ENCODE results near the gene ANKRD63. TPM values are rescaled to one million over a fixed set of nuclear protein-coding genes. Genes with fewer than 3 reads are reported as not detected.
A peak's percentile ranks its signal among the peaks of the same experiment; 100 is the strongest.

Gene ANKRD63
- total and polyA plus RNA-seq, 2 donors, result not detected

DNA sequence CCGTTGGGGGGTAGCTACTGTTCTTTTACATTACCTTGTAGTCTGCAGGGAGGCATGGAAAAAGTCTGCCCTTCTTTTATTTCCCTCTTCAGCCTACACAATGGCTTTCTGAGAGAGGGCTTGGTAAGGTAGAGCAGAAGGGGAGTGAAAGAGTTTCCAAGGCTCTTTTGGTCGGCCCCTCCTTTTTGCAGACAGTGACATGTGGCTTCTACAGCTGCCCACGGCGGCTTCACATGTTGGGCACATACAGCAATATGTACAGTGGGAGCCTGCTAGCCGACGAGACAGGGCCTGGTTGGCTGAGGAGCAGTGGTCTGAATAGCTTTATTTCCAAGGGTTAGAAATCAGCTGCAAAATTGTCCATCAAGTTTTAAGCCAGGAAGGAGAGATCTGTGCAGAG lies 44.6 kb upstream of the ANKRD63 start:
- Histone ChIP-seq H3K27me3 (ENCODE audit: control insufficient read depth in 2 of 2, insufficient read depth in 1 of 2, low read length in 1 of 2) (peaks cover 0 to 19% of the 10 kb centered on the region in 2 donors), H3K27ac (ENCODE audit: low read depth in 1 of 2, low read length in 1 of 2) (no peak overlapping the region), H3K4me3 (ENCODE audit: low read length in 2 of 2) (no peak overlapping the region), H3K4me1 (ENCODE audit: control insufficient read depth in 2 of 2, insufficient read depth in 2 of 2, low read length in 2 of 2) (peaks cover 18 to 75% of the 10 kb centered on the region in 2 donors), H3K9me3 (ENCODE audit: control insufficient read depth in 2 of 2, insufficient read depth in 1 of 2, low read length in 1 of 2) (peaks cover 0 to 8% of the 10 kb centered on the region in 2 donors), H3K36me3 (ENCODE audit: control insufficient read depth in 2 of 2, insufficient read depth in 2 of 2, low read length in 1 of 2) (peaks cover 0 to 3% of the 10 kb centered on the region in 2 donors)
- no peak for DNase-seq (ENCODE audit: low read depth in 6 of 9, low spot score in 9 of 9)
- WGBS, result 15% methylated on average over 6 of the region's 6 CpGs

DNA sequence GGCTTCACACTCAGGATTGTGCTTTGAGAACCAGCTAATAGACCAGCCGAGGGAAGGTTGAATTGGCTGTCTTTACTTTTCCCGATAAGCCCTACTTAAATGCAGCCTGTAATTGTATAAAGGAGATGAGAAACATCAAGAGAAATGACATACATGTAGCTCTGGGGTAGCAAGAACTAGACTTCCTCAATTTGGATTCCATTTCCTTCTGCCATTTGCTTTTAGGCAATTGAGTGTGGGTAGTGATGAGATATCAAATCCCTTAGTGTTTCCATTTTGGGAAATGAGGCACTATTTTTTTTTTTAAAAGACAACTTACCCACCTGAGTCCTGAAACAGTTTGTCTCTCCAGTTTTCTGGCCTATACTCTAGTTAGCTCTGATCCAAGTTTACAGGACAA lies 42.8 kb upstream of the ANKRD63 start:
- DNase-seq (ENCODE audit: low read depth in 6 of 9, low spot score in 9 of 9), result no peak
- Histone ChIP-seq H3K27me3 (ENCODE audit: control insufficient read depth in 2 of 2, insufficient read depth in 1 of 2, low read length in 1 of 2) (peaks cover 0 to 23% of the 10 kb centered on the region in 2 donors), H3K4me3 (ENCODE audit: low read length in 2 of 2) (no peak overlapping the region), H3K9me3 (ENCODE audit: control insufficient read depth in 2 of 2, insufficient read depth in 1 of 2, low read length in 1 of 2) (peaks cover 0 to 9% of the 10 kb centered on the region in 2 donors), H3K4me1 (ENCODE audit: control insufficient read depth in 2 of 2, insufficient read depth in 2 of 2, low read length in 2 of 2) (peaks cover 18 to 69% of the 10 kb centered on the region in 2 donors), H3K27ac (ENCODE audit: low read depth in 1 of 2, low read length in 1 of 2) (no peak overlapping the region), H3K36me3 (ENCODE audit: control insufficient read depth in 2 of 2, insufficient read depth in 2 of 2, low read length in 1 of 2) (peaks cover 0 to 3% of the 10 kb centered on the region in 2 donors)
- WGBS, result 94% methylated on average over 2 of the region's 2 CpGs

DNA sequence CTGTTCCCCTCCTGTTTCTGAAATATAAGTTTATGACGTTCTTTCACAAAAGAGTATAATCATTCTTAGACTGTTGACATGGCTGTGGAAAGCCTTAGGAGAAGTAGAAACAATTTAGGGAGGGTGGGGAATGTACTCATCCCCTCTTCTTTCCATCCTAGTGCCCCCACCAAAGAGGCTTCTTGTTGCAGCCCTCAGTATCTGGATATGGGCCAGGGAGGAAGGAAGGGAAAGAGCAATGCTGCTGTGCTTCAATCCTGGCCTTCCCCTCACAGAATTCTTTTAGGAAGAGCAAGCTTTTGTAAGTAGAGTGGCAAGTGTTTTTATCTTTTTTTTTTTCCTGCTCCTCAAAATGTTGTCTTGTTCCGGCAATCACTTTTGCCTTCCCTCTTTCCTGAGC lies 42.3 kb upstream of the ANKRD63 start:
- Histone ChIP-seq H3K27ac (ENCODE audit: low read depth in 1 of 2, low read length in 1 of 2) (no peak overlapping the region), H3K27me3 (ENCODE audit: control insufficient read depth in 2 of 2, insufficient read depth in 1 of 2, low read length in 1 of 2) (peaks cover 0 to 23% of the 10 kb centered on the region in 2 donors), H3K9me3 (ENCODE audit: control insufficient read depth in 2 of 2, insufficient read depth in 1 of 2, low read length in 1 of 2) (peaks cover 0 to 9% of the 10 kb centered on the region in 2 donors), H3K4me3 (ENCODE audit: low read length in 2 of 2) (peak overlapping the region in 1 of 2 donors; percentile 1), H3K4me1 (ENCODE audit: control insufficient read depth in 2 of 2, insufficient read depth in 2 of 2, low read length in 2 of 2) (peaks cover 18 to 64% of the 10 kb centered on the region in 2 donors), H3K36me3 (ENCODE audit: control insufficient read depth in 2 of 2, insufficient read depth in 2 of 2, low read length in 1 of 2) (peaks cover 0 to 3% of the 10 kb centered on the region in 2 donors)
- DNase-seq (ENCODE audit: low read depth in 6 of 9, low spot score in 9 of 9), result no peak
- 83% methylated on average over 2 of the region's 2 CpGs for WGBS

DNA sequence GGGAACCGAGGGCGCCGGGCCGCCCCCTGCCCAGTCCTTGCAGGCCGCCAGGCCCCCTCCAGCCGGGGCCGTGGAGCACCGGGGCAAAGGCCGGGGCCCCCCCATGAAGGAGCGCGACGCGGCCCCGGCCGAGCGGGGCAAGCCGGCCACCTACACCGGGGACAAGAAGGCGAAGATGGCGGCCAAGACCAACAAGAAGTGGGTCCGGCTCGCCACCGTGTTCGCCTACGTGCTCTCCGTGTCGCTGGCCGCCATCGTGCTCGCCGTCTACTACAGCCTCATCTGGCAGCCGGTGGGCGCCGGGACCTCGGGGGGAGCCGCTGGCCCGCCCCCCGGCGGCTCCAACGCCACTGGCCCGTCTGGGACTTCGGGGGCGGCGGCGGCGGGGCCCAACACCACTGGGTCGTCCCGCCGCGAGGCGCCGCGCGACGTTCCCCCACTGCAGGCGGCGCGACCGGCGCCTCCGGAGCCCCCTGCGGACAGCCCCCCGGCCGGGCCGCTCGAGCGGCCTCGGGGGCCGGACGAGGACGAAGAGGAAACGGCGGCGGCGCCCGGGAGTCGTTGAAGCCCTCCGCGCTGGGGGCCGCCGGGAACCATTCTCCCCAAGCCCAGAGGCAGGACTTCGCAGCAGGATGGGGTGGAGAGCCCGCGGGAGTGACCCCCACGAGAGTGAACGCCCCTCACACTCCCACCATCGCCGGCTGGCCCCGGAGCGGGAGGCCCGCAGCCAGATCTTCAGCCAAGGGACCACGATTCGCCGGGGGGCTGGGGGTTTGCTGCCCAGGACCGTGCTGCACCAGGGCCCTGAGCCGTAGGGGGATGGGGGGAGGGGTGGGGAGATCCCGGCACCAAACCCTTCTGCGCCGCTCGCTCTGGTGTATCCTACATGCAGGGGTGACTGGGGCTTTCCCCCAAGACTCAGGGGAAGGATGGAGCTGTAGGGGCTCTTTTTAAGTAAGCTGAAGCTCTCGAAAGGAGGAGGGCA lies 41.4 kb upstream of the ANKRD63 start:
- 1% methylated on average over 101 of the region's 101 CpGs for WGBS
- Histone ChIP-seq H3K27ac (ENCODE audit: low read depth in 1 of 2, low read length in 1 of 2) (no peak overlapping the region), H3K36me3 (ENCODE audit: control insufficient read depth in 2 of 2, insufficient read depth in 2 of 2, low read length in 1 of 2) (peaks cover 0 to 3% of the 10 kb centered on the region in 2 donors), H3K9me3 (ENCODE audit: control insufficient read depth in 2 of 2, insufficient read depth in 1 of 2, low read length in 1 of 2) (peaks cover 0 to 9% of the 10 kb centered on the region in 2 donors), H3K27me3 (ENCODE audit: control insufficient read depth in 2 of 2, insufficient read depth in 1 of 2, low read length in 1 of 2) (peaks cover 0 to 23% of the 10 kb centered on the region in 2 donors), H3K4me3 (ENCODE audit: low read length in 2 of 2) (peak overlapping the region; percentile 46 to 84), H3K4me1 (ENCODE audit: control insufficient read depth in 2 of 2, insufficient read depth in 2 of 2, low read length in 2 of 2) (peaks cover 18 to 56% of the 10 kb centered on the region in 2 donors)
- peak in 1 of 9 donors; percentile 37 for DNase-seq (ENCODE audit: low read depth in 6 of 9, low spot score in 9 of 9)

DNA sequence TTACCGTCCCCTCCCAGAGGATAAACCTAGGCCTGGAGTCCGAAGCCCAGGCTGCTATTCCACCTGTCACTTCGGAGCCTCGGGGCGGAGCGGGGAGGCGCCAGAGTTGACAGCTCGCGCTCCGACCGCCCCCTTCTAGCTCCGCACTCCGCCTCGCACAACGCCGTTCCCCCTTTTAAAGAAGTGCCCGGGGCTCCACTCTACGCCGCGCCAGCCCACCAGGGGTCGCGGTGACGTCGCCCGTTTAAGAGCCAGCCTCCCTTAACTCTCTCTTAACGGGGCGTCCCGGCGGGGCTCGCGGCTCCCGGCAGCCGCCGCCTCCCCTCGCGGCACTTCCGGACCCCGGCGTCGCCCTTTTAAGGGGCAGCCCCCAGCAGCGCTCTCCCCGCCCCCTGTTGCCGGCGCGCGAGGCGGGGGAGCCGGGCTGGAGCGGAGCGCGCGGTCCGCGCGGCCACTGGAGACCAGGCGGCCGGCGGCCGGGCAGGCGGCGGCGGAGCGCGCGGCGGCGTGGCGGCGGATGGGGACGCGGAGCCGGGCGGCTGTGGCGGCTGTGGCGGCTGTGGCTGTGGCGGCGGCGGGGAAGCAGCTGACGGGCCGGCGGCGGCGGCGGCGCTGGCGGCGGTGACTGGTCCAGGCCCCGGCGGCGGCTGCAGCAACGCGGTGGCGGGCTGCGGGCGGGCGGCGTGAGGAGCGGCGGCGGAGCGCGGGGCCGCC lies 40.5 kb upstream of the ANKRD63 start, which contains the start of gene INAFM2:
Gene INAFM2, plus strand, starts transcription at position 454 of the 714 bp plus-strand sequence. CDS start 364 bp downstream, outside the sequence.
- Histone ChIP-seq H3K4me1 (ENCODE audit: control insufficient read depth in 2 of 2, insufficient read depth in 2 of 2, low read length in 2 of 2) (peaks cover 16 to 49% of the 10 kb centered on the region in 2 donors), H3K9me3 (ENCODE audit: control insufficient read depth in 2 of 2, insufficient read depth in 1 of 2, low read length in 1 of 2) (peaks cover 0 to 9% of the 10 kb centered on the region in 2 donors)
- WGBS, result under 1% methylated on average over 103 of the region's 103 CpGs

DNA sequence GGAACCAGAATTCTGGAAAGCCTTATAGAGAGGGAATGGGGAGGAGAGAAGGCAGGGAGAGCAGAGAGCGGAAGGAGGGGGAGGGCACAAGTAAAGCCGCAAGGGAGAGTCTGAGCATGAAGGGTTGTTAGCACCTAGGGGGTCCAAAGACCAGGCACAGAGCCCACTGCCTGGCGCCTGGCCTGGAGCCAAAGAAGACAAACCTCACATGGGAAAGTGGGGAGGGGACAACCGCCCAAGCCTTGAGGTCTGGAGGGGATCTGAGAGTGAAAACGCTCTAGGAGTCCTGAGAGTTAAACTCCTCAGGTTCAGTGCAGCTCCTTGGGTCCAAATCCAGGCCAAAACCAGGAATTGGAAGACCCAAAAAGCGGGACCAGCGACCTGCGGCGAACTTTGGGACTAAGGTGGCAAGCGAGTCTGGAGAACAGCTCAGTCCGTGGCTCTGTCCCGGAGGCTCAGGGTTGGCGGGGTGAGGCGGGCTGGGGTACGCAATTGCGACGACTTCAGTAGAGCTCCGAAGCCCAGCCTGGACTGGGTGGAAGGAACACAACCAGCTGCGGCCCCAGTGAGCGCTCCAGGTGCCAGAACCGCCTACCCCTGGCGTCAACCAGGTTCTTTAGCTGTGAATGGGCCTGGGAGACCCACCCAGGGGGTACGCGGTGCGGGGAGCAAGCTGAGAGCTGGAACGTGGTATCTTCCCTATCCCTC lies 39.8 kb upstream of the ANKRD63 start:
- Histone ChIP-seq H3K27me3 (ENCODE audit: control insufficient read depth in 2 of 2, insufficient read depth in 1 of 2, low read length in 1 of 2) (peaks cover 0 to 23% of the 10 kb centered on the region in 2 donors), H3K9me3 (ENCODE audit: control insufficient read depth in 2 of 2, insufficient read depth in 1 of 2, low read length in 1 of 2) (peaks cover 0 to 9% of the 10 kb centered on the region in 2 donors), H3K36me3 (ENCODE audit: control insufficient read depth in 2 of 2, insufficient read depth in 2 of 2, low read length in 1 of 2) (peaks cover 0 to 3% of the 10 kb centered on the region in 2 donors), H3K4me1 (ENCODE audit: control insufficient read depth in 2 of 2, insufficient read depth in 2 of 2, low read length in 2 of 2) (peaks cover 13 to 43% of the 10 kb centered on the region in 2 donors), H3K4me3 (ENCODE audit: low read length in 2 of 2) (peak overlapping the region; percentile 34 to 84), H3K27ac (ENCODE audit: low read depth in 1 of 2, low read length in 1 of 2) (peak overlapping the region; percentile 37 to 38)
- WGBS, result 66% methylated on average over 26 of the region's 26 CpGs
- no peak for DNase-seq (ENCODE audit: low read depth in 6 of 9, low spot score in 9 of 9)

More for the DNA sequence above, 40.5 kb upstream of the ANKRD63 start, which contains the start of gene INAFM2:
- H3K36me3 ChIP-seq (ENCODE audit: control insufficient read depth in 2 of 2, insufficient read depth in 2 of 2, low read length in 1 of 2), result peaks cover 0 to 3% of the 10 kb centered on the region in 2 donors
- DNase-seq (ENCODE audit: low read depth in 6 of 9, low spot score in 9 of 9), result peak; percentile 77 to 97 (median 91)
- peak within 1 kb of the TSS; percentile 46 to 84 for H3K4me3 ChIP-seq (ENCODE audit: low read length in 2 of 2)
- peak within 1 kb of the TSS; percentile 37 to 72 for H3K27ac ChIP-seq (ENCODE audit: low read depth in 1 of 2, low read length in 1 of 2)
- H3K27me3 ChIP-seq (ENCODE audit: control insufficient read depth in 2 of 2, insufficient read depth in 1 of 2, low read length in 1 of 2), result peaks cover 0 to 23% of the 10 kb centered on the region in 2 donors

DNA sequence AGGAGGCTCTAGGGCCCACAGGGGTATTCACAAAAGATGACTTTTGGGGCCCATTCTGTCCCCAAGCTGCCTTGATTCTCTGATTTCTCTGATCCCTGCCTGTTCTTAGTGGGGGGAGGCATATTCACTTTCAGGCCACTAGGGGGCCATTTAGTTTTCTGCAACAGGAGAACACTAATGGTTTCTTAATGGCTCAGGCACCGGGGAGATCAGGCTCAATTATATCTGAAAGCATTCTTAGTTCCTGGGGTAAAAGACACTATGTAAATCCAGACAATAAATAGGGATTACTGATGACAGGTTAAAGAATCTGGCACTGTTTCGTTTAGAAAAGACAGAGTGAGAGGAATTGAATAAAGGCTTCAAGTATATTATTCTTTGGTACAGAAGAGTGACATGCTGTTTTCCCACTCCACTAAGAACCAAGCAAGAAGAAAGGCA lies 38.1 kb upstream of the ANKRD63 start:
- peak in 2 of 9 donors; percentile 56 to 80 for DNase-seq (ENCODE audit: low read depth in 6 of 9, low spot score in 9 of 9)

DNA sequence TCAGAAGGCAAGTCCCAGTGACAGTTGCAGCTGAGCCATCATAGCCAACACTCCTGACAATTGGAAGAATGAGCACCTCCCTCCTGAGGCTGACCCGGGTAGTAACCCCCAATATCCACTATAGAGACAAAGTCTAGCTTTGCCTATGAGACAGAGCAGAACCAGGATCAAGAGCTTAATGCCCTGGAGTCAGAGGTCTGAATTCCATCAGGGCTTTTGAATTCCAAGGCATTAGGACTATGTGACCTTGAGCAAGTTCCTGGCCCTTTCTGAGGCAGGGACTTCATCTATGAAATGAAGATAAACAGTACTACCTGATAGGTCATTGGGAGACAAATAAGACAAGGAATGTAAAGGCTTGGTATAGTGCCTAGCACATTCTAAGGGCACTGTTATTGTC lies 37.5 kb upstream of the ANKRD63 start:
- H3K27me3 ChIP-seq (ENCODE audit: control insufficient read depth in 2 of 2, insufficient read depth in 1 of 2, low read length in 1 of 2), result peaks cover 0 to 23% of the 10 kb centered on the region in 2 donors
- no peak overlapping the region for H3K27ac ChIP-seq (ENCODE audit: low read depth in 1 of 2, low read length in 1 of 2)
- 97% methylated on average over 1 of the region's 1 CpG for WGBS
- no peaks in the 10 kb centered on the region for H3K36me3 ChIP-seq (ENCODE audit: control insufficient read depth in 2 of 2, insufficient read depth in 2 of 2, low read length in 1 of 2)
- DNase-seq (ENCODE audit: low read depth in 6 of 9, low spot score in 9 of 9), result no peak
- no peak overlapping the region for H3K4me3 ChIP-seq (ENCODE audit: low read length in 2 of 2)
- peaks cover 0 to 9% of the 10 kb centered on the region in 2 donors for H3K9me3 ChIP-seq (ENCODE audit: control insufficient read depth in 2 of 2, insufficient read depth in 1 of 2, low read length in 1 of 2)
- peaks cover 10 to 25% of the 10 kb centered on the region in 2 donors for H3K4me1 ChIP-seq (ENCODE audit: control insufficient read depth in 2 of 2, insufficient read depth in 2 of 2, low read length in 2 of 2)

More for the DNA sequence above, 38.1 kb upstream of the ANKRD63 start:
- H3K4me1 ChIP-seq (ENCODE audit: control insufficient read depth in 2 of 2, insufficient read depth in 2 of 2, low read length in 2 of 2), result peaks cover 10 to 28% of the 10 kb centered on the region in 2 donors
- H3K4me3 ChIP-seq (ENCODE audit: low read length in 2 of 2), result no peak overlapping the region
- no peak overlapping the region for H3K27ac ChIP-seq (ENCODE audit: low read depth in 1 of 2, low read length in 1 of 2)
- peaks cover 0 to 9% of the 10 kb centered on the region in 2 donors for H3K9me3 ChIP-seq (ENCODE audit: control insufficient read depth in 2 of 2, insufficient read depth in 1 of 2, low read length in 1 of 2)
- H3K36me3 ChIP-seq (ENCODE audit: control insufficient read depth in 2 of 2, insufficient read depth in 2 of 2, low read length in 1 of 2), result no peaks in the 10 kb centered on the region
- peaks cover 0 to 23% of the 10 kb centered on the region in 2 donors for H3K27me3 ChIP-seq (ENCODE audit: control insufficient read depth in 2 of 2, insufficient read depth in 1 of 2, low read length in 1 of 2)
- WGBS, result 3% methylated on average over 2 of the region's 2 CpGs

Measured in thymus (tissue), 11 donors.